ENCODE results near the gene ZNF662. TPM values are rescaled to one million over a fixed set of nuclear protein-coding genes. Genes with fewer than 3 reads are reported as not detected.

Gene ZNF662
- total RNA-seq, 1 experiment from 2014 or later: not detected

DNA sequence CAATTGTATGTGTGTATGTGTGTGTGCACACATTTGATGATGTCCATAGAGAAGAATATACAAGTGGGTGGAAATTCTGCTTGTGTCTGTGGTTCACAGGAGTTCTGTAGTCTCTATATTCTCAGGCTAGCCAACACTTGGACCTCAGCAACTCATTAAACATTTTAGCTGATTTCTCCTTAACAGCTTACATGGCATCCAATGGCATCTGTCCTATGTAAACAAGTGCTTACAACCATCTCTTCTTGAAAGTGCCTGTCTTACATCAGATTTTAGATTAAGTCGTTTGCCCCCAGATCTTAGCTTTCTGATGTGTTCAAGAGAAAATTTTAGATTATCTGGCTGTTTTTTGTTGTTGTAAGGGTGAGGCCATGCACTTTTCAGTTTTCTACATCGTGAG, 29.0 kb downstream of the ZNF662 start:
- Histone ChIP-seq H3K56ac (ENCODE audit: insufficient read length, low read depth, low read length) (no peak overlapping the region), H3K14ac (ENCODE audit: insufficient read depth, low read length) (no peak overlapping the region), H3K4ac (ENCODE audit: low read depth, low read length) (no peak overlapping the region), H3K23ac (ENCODE audit: insufficient read length, low read depth, low read length) (no peak overlapping the region), H3K9ac (ENCODE audit: extremely low read depth, insufficient read length, low read length) (no peak overlapping the region), H3K27ac (ENCODE audit: insufficient read length, low read depth, low read length) (no peak overlapping the region), H2BK120ac (ENCODE audit: low read depth, low read length, poor library complexity, severe bottlenecking) (no peak overlapping the region), H3K18ac (ENCODE audit: insufficient read length, low read depth, low read length) (no peak overlapping the region), H3K4me1 (ENCODE audit: insufficient read depth, low read length) (no peaks in the 10 kb centered on the region), H2AK5ac (ENCODE audit: insufficient read length, low read length) (no peak overlapping the region), H3K79me1 (ENCODE audit: insufficient read depth, low read depth, low read length, poor library complexity, severe bottlenecking) (no peaks in the 10 kb centered on the region), H2BK12ac (ENCODE audit: insufficient read length, low read depth, low read length) (no peak overlapping the region), H2AFZ (ENCODE audit: low read length) (no peak overlapping the region), H3K27me3 (ENCODE audit: insufficient read depth, low read length) (no peaks in the 10 kb centered on the region), H4K5ac (ENCODE audit: insufficient read length, low read depth, low read length) (no peak overlapping the region), H4K91ac (ENCODE audit: insufficient read length, low read depth, low read length) (no peak overlapping the region), H3K9me3 (ENCODE audit: control insufficient read depth, low read depth, low read length) (no peaks in the 10 kb centered on the region), H2BK15ac (ENCODE audit: low read depth, low read length) (no peak overlapping the region), H2BK20ac (ENCODE audit: low read depth, low read length, poor library complexity, severe bottlenecking) (no peak overlapping the region), H3K4me2 (ENCODE audit: insufficient read depth, insufficient read length, low read length) (no peak overlapping the region), H2BK5ac (ENCODE audit: insufficient read length, low read length) (no peak overlapping the region), H3K79me2 (ENCODE audit: insufficient read depth, low read length) (no peaks in the 10 kb centered on the region), H3T11ph (ENCODE audit: low read length) (no peak overlapping the region), H4K8ac (replicated peaks; ENCODE audit: insufficient read length, low read depth, low read length) (no peak overlapping the region), H3K23me2 (ENCODE audit: insufficient read length, low read depth, low read length, poor library complexity, severe bottlenecking) (no peaks in the 10 kb centered on the region), H4K20me1 (ENCODE audit: control insufficient read depth, insufficient read depth, insufficient read length) (no peaks in the 10 kb centered on the region)
- TF ChIP-seq, protein P1, sequence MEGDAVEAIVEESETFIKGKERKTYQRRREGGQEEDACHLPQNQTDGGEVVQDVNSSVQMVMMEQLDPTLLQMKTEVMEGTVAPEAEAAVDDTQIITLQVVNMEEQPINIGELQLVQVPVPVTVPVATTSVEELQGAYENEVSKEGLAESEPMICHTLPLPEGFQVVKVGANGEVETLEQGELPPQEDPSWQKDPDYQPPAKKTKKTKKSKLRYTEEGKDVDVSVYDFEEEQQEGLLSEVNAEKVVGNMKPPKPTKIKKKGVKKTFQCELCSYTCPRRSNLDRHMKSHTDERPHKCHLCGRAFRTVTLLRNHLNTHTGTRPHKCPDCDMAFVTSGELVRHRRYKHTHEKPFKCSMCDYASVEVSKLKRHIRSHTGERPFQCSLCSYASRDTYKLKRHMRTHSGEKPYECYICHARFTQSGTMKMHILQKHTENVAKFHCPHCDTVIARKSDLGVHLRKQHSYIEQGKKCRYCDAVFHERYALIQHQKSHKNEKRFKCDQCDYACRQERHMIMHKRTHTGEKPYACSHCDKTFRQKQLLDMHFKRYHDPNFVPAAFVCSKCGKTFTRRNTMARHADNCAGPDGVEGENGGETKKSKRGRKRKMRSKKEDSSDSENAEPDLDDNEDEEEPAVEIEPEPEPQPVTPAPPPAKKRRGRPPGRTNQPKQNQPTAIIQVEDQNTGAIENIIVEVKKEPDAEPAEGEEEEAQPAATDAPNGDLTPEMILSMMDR (conservative IDR thresholded peaks at IDR 0.05): no peak
- no CpG with 5 or more reads among the region's 2 CpGs for WGBS (ENCODE audit: extremely low coverage, insufficient read length, low lambda C conversion rate)
- Mint-ChIP-seq H3K4me1 (no peaks in the 10 kb centered on the region), H3K4me3 (no peak overlapping the region), H3K27me3 (ENCODE audit: low read depth) (no peaks in the 10 kb centered on the region), H3K9me3 (no peaks in the 10 kb centered on the region), H3K36me3 (ENCODE audit: insufficient read depth in 1 of 3, low read depth in 3 of 3) (no peaks in the 10 kb centered on the region), H3K27ac (no peak overlapping the region)
- DNase-seq: no peak

Measured in H9 (cell line).